Measurements from ENCODE around the gene PRSS2. TPM values are rescaled to one million over a fixed set of nuclear protein-coding genes. Genes with fewer than 3 reads are reported as not detected.

PRSS2 gene
- total and polyA plus RNA-seq, 9 of the 15 experiments (the other 6 are each of a cell fraction or from before 2014, with no cell fraction given) = 1.3 to 23.9 (median 3.8) TPM

GRCh38 chr7:142808802-142809583, 38.2 kb downstream of the PRSS2 start (continued):
- TF ChIP-seq IRF9 (tag; IDR thresholded peaks at IDR 0.05) (no peak), ZC3H4 (CRISPR knock-in tag; IDR thresholded peaks at IDR 0.05; ENCODE audit: borderline replicate concordance) (no peak), SNRNP70 (optimal IDR thresholded peaks at IDR 0.05; ENCODE audit: low read depth, low read length) (no peak), PHF20 (IDR thresholded peaks at IDR 0.05; ENCODE audit: partially characterized antibody) (no peak), EP400 (IDR thresholded peaks at IDR 0.05) (no peak), MAFK (IDR thresholded peaks at IDR 0.05; ENCODE audit: low read length) (no peak), TCF7 (IDR thresholded peaks at IDR 0.05; ENCODE audit: borderline replicate concordance) (no peak), ZC3H8 (IDR thresholded peaks at IDR 0.05) (no peak), PHB2 (IDR thresholded peaks at IDR 0.05; ENCODE audit: low read depth) (no peak), ZNF324 (CRISPR knock-in tag; IDR thresholded peaks at IDR 0.05) (no peak), GTF2F1 (IDR thresholded peaks at IDR 0.05; ENCODE audit: low read depth, low read length) (no peak), SP2 (IDR thresholded peaks at IDR 0.05; ENCODE audit: extremely low read depth, low read depth, low read length, poor library complexity, severe bottlenecking) (no peak), MIER1 (IDR thresholded peaks at IDR 0.05; ENCODE audit: low read depth) (no peak), KLF16 (IDR thresholded peaks at IDR 0.05) (0 out of 2 replicates have a peak, but pooled peaks have one; percentile 35), FIP1L1 (IDR thresholded peaks at IDR 0.05; ENCODE audit: low read depth, low read length, poor library complexity, severe bottlenecking) (no peak), CUX1 (CRISPR knock-in tag; IDR thresholded peaks at IDR 0.05) (no peak), POLR2AphosphoS5 (IDR thresholded peaks at IDR 0.05; ENCODE audit: control insufficient read depth, insufficient read depth, low read depth, low read length) (peak; percentile 77), ZNF644 (tag; IDR thresholded peaks at IDR 0.05; ENCODE audit: low read depth) (no peak), RBM15 (IDR thresholded peaks at IDR 0.05; ENCODE audit: insufficient read depth, low read length) (no peak), BDP1 (IDR thresholded peaks at IDR 0.05; ENCODE audit: insufficient read depth, insufficient read length) (no peak), PTBP1 (IDR thresholded peaks at IDR 0.05; ENCODE audit: low read depth, low read length) (no peak)
- TF ChIP-seq, protein P1, sequence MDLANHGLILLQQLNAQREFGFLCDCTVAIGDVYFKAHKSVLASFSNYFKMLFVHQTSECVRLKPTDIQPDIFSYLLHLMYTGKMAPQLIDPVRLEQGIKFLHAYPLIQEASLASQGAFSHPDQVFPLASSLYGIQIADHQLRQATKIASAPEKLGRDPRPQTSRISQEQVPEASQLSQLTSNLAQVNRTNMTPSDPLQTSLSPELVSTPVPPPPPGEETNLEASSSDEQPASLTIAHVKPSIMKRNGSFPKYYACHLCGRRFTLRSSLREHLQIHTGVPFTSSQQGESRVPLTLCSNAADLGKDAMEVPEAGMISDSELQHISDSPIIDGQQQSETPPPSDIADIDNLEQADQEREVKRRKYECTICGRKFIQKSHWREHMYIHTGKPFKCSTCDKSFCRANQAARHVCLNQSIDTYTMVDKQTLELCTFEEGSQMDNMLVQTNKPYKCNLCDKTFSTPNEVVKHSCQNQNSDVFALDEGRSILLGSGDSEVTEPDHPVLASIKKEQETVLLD (IDR thresholded peaks at IDR 0.05) = 0 out of 2 replicates have a peak, but pooled peaks have one; percentile 17

All from K562 (cell line).